Fibroblast of lung (primary cell): ENCODE measurements around the gene KBTBD13.

Source experiments
- EZH2 ChIP-seq: IDR thresholded peaks from 2 replicates; pipeline ENCODE4 v1.5.1; 2012; ENCODE audit warnings: low read length, control low read depth, mild to moderate bottlenecking; ENCODE audit errors: missing control alignments
- TF ChIP-seq, protein P1 (sequence below), 2 donors: IDR thresholded peaks in 1 of 2; conservative IDR thresholded peaks in 1 of 2; 1 replicate in 1 of 2; 2 replicates in 1 of 2; pipeline ENCODE4 v1.5.1; 2011 to 2012; ENCODE audit warnings: low read length in 2 of 2, control low read depth in 1 of 2, inconsistent platforms in 1 of 2, low read depth in 1 of 2, mild to moderate bottlenecking in 1 of 2

DNA sequence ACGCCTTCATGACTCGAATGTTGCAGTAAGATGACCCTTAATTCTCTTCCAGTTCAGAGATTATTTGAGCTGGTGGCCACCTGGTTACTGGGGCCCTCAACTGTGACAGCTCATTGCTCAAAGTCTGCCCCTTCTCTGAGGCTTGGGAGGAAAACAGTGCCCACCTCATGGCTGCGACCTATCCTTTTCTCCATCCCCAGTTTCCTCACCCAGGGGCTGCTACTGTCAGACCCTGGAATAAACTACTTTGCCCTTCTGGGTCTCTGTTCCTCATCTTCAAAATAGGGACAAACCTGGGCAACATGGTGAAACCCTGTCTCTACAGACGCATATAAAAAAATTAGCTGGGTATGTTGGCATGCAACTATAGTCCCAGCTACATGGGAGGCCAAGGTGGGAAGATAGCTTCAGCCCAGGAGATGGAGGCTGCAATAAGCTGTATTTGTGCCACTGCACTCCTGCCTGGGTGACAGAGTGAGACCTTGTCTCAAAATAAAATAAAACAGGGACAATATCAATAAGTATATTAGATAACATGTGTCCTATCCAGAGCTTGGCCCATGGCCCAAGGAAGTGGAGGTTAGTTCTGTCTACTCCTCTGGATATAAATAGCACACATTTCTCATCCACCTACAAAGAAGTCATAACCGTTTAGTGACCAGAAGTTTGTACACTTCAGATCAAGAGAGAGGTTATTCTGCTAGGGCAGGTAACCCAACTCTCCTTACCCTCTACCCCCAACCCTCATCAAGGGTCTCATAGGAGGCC lies 6.6 kb upstream of the KBTBD13 start:
- no peak for TF ChIP-seq EZH2
- TF ChIP-seq, protein P1, sequence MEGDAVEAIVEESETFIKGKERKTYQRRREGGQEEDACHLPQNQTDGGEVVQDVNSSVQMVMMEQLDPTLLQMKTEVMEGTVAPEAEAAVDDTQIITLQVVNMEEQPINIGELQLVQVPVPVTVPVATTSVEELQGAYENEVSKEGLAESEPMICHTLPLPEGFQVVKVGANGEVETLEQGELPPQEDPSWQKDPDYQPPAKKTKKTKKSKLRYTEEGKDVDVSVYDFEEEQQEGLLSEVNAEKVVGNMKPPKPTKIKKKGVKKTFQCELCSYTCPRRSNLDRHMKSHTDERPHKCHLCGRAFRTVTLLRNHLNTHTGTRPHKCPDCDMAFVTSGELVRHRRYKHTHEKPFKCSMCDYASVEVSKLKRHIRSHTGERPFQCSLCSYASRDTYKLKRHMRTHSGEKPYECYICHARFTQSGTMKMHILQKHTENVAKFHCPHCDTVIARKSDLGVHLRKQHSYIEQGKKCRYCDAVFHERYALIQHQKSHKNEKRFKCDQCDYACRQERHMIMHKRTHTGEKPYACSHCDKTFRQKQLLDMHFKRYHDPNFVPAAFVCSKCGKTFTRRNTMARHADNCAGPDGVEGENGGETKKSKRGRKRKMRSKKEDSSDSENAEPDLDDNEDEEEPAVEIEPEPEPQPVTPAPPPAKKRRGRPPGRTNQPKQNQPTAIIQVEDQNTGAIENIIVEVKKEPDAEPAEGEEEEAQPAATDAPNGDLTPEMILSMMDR (conservative IDR thresholded peaks at IDR 0.05 in 1 of 2, IDR thresholded peaks at IDR 0.05 in 1 of 2; ENCODE audit: low read depth in 1 of 2, low read length in 2 of 2), result no peak
